Calu3 (cell line): ENCODE results near the gene SH3PXD2B. TPM values are rescaled to one million over a fixed set of nuclear protein-coding genes. Genes with fewer than 3 reads are reported as not detected.

Source experiments
- BruUV-seq: library from RNA; stranded (reverse); fragments of 400-500 nt; replicated peaks from 2 replicates; lab custom pipeline; 2021; lab: Mats Ljungman, UMichigan
- CTCF ChIA-PET: fragments of 300-600 bp; sonication (Branson Sonifier 250); formaldehyde crosslinking; loops from one replicate; lab custom pipeline; 2022; ENCODE audit warnings: antibody characterized with exemption; lab: Charles Lee
- DNase-seq: peaks from one replicate; pipeline ENCODE4 v3.0.0; 2022
- H3K27ac Mint-ChIP-seq: one replicate; pipeline ENCODE4 v1.8.0; 2022; ENCODE audit warnings: mixed read lengths; ENCODE audit not compliant: unreplicated experiment
- H3K27me3 Mint-ChIP-seq: one replicate; pipeline ENCODE4 v1.8.0; 2022; ENCODE audit warnings: mixed read lengths; ENCODE audit not compliant: unreplicated experiment
- H3K36me3 Mint-ChIP-seq: one replicate; pipeline ENCODE4 v1.8.0; 2022; ENCODE audit warnings: mild to moderate bottlenecking, moderate library complexity, mixed read lengths; ENCODE audit not compliant: insufficient read depth, unreplicated experiment
- H3K4me1 Mint-ChIP-seq: one replicate; pipeline ENCODE4 v1.8.0; 2022; ENCODE audit warnings: mild to moderate bottlenecking, low read depth, mixed read lengths; ENCODE audit not compliant: unreplicated experiment
- H3K4me3 Mint-ChIP-seq: one replicate; pipeline ENCODE4 v1.8.0; 2022; ENCODE audit warnings: mild to moderate bottlenecking, low read depth, moderate library complexity, mixed read lengths; ENCODE audit not compliant: unreplicated experiment
- H3K9me3 Mint-ChIP-seq: one replicate; pipeline ENCODE4 v1.8.0; 2022; ENCODE audit warnings: low read depth, mixed read lengths; ENCODE audit not compliant: unreplicated experiment
- intact Hi-C: fragments of 100-400 bp; cut with micrococcal nuclease; formaldehyde crosslinking; loops from one replicate; pipeline ENCODE4 v1.10.0; 2022; ENCODE audit not compliant: unreplicated experiment
- total RNA-seq: library from RNA; stranded (reverse); gene quantifications from 2 replicates; pipeline ENCODE4 v1.2.3, GENCODE V29; 2022
- TF ChIP-seq, protein P1 (sequence below): fragments of 200-600 bp; IDR thresholded peaks from one replicate; pipeline ENCODE4 v1.8.0; 2022; ENCODE audit warnings: antibody characterized with exemption; ENCODE audit not compliant: unreplicated experiment

Gene SH3PXD2B
- total RNA-seq, 1 experiment from 2014 or later: 25.6 TPM

DNA sequence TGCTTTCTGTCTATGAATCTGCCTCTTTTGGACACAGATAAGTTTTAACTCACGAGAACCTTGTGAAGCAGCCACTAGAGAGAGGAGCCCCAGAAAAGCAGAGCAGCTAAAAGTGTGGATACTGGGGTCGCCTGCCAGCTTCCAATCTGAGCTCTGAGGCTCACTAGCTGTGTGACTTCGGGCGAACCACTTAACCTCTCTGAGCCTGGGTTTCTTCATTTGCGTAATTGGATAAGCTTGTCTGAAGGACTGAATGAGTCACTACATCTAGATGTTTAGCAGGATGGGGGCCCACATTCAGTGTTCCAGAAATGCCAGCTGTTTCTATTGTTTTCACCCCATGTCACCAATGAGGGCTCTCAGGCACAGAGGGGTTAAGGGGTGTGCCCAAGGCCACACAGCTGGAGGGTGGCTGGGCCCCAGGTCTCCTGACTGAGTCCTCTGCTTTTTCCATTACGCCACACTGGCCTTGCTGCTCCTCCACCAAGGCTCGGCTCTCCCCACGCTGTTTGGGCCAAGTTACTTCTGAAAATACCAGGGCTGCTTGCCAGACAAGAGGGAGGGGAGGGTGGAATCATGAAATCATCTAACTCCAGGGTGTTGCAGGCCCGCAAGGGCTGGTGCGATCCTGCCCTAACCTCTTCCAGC lies 36.2 kb downstream of the SH3PXD2B start:
- H3K27me3 Mint-ChIP-seq: no peaks in the 10 kb centered on the region
- no peak for DNase-seq
- H3K4me3 Mint-ChIP-seq: no peak overlapping the region
- no peak overlapping the region for H3K27ac Mint-ChIP-seq
- H3K4me1 Mint-ChIP-seq: peaks cover 21% of the 10 kb centered on the region
- H3K36me3 Mint-ChIP-seq: peaks cover 11% of the 10 kb centered on the region
- no peaks in the 10 kb centered on the region for H3K9me3 Mint-ChIP-seq
- no TSS peak for BruUV-seq
- TF ChIP-seq, protein P1, sequence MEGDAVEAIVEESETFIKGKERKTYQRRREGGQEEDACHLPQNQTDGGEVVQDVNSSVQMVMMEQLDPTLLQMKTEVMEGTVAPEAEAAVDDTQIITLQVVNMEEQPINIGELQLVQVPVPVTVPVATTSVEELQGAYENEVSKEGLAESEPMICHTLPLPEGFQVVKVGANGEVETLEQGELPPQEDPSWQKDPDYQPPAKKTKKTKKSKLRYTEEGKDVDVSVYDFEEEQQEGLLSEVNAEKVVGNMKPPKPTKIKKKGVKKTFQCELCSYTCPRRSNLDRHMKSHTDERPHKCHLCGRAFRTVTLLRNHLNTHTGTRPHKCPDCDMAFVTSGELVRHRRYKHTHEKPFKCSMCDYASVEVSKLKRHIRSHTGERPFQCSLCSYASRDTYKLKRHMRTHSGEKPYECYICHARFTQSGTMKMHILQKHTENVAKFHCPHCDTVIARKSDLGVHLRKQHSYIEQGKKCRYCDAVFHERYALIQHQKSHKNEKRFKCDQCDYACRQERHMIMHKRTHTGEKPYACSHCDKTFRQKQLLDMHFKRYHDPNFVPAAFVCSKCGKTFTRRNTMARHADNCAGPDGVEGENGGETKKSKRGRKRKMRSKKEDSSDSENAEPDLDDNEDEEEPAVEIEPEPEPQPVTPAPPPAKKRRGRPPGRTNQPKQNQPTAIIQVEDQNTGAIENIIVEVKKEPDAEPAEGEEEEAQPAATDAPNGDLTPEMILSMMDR: no peak
- CTCF ChIA-PET: no interaction called here
- intact Hi-C loops: no loop called here

DNA sequence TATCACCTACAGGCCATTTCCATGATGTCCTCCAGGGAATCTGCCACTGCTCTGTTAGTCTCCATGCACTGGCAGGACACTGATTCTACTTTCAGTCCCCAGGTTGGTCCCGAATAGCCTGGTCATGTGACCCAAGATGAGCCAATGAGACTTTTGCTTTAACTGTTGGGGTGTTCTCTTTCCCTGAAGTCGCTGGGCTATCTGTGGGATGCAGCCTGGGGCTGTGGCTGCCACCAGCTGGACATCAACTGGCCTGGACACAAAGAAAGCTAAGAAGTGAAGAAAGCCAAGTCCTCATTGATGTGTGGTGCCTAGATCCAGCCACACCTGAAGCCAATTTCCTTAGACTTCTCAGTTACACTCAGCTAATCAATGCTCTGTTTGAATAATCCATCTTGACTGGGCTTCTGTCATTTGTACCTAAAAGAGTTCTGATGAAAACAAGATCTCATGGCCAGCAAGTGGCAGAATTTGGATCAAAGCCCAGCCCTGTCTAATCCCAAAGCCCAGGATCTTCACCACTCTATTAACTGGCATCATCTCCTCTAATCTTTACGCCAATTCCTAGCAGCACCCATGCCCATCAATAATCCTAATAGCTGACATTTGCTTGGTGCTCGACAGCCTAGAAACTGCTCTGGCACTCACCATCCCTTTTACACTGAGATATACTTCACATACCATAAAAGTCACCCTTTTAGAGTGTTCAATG lies 37.0 kb downstream of the SH3PXD2B start:
- Mint-ChIP-seq H3K9me3 (no peaks in the 10 kb centered on the region), H3K4me3 (no peak overlapping the region), H3K27ac (no peak overlapping the region), H3K4me1 (peaks cover 21% of the 10 kb centered on the region), H3K27me3 (no peaks in the 10 kb centered on the region), H3K36me3 (peaks cover 7% of the 10 kb centered on the region)
- intact Hi-C loops: no loop called here
- DNase-seq: no peak
- no TSS peak for BruUV-seq
- CTCF ChIA-PET: no interaction called here
- TF ChIP-seq, protein P1: no peak

DNA sequence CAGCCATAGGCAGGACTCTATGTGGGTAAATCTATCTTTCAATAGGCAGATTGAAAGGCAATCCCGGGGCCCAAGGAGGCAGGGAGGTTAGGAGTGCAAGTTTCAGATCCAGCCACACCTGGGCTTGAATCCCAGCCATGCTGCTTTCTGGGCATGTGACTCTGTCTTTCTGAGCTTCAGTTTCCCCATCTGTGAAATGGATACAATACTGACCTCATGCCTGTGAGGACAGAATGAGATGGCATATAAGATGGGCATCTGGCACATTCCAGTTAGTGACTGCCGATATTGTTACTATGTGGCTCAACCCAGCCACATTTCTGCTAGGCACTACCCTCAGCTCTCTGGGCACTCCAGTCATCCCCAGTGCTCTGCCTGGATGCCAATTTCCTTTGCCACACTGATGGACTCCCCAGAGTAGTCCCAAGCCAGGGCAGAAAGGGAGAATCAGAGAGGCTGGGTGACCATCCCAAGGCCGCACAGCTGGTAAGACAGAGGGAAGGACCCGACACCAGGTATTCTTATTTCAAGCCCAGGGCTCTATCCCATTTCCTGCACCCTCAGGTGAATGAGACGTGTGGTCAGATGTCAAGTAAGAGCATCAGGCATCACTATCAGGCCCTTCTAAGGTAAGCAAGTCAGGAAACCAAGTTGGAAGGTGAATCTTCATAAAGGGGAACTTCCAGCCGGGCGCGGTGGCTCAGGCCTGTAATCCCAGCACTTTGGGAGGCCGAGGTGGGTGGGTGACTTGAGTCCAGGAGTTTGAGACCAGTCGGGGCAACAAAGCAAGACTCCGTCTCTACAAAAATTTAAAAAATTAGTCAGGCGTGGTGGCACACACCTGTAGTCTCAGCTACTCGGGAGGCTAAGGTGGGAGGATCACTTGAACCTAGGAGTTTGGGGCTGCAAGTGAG lies 38.7 kb downstream of the SH3PXD2B start:
- Mint-ChIP-seq H3K27me3 (no peaks in the 10 kb centered on the region), H3K36me3 (peaks cover 5% of the 10 kb centered on the region), H3K4me3 (no peak overlapping the region), H3K9me3 (no peaks in the 10 kb centered on the region), H3K27ac (no peak overlapping the region), H3K4me1 (peaks cover 12% of the 10 kb centered on the region)
- no TSS peak for BruUV-seq
- TF ChIP-seq, protein P1: no peak
- DNase-seq: no peak
- CTCF ChIA-PET: interaction anchor here (0.7 kb wide), 1 partner anchor 1261 kb away, joined by 3 read pairs; no protein-coding TSS in a partner anchor
- intact Hi-C loops: no loop called here
